AG04450 (cell line): ENCODE measurements around the gene ZNF212. TPM values are rescaled to one million over a fixed set of nuclear protein-coding genes. Genes with fewer than 3 reads are reported as not detected.

Source experiments
- CTCF ChIA-PET: fragments of 300-600, 350-600 bp; formaldehyde crosslinking; extraction: SDS; loops from one replicate; lab custom pipeline; 2022; ENCODE audit warnings: antibody characterized with exemption, inconsistent platforms; lab: Charles Lee
- POLR2A ChIA-PET: fragments of 350-600 bp; formaldehyde crosslinking; extraction: SDS; loops from one replicate; lab custom pipeline; 2021; ENCODE audit warnings: antibody characterized with exemption, inconsistent platforms; lab: Yijun Ruan, JAX
- DNase-seq: peaks from one replicate; pipeline ENCODE4 v3.0.0-alpha.2; 2011; ENCODE audit warnings: low read depth, low spot score
- H3K27ac ChIP-seq: one replicate; pipeline ENCODE4 v1.5.1; 2012; ENCODE audit warnings: low read depth, low read length, control low read depth
- H3K27me3 ChIP-seq: one replicate; pipeline ENCODE4 v1.6.0; 2012; ENCODE audit warnings: low read length; ENCODE audit not compliant: control insufficient read depth, insufficient read depth
- H3K4me3 ChIP-seq: 2 replicates; pipeline ENCODE4 v1.5.1; 2011; ENCODE audit warnings: mild to moderate bottlenecking, low read depth, low read length, control low read depth
- H3K9me3 ChIP-seq: 2 replicates; pipeline ENCODE4 v1.5.1; 2012; ENCODE audit warnings: low read length; ENCODE audit not compliant: control insufficient read depth, insufficient read depth
- polyA plus RNA-seq: library from polyadenylated mRNA; depleted of rRNA; stranded (reverse); fragments of >200 nt; gene quantifications from 2 replicates; pipeline ENCODE4 v1.2.3, GENCODE V29; 2011
- TF ChIP-seq, protein P1 (sequence below): IDR thresholded peaks from 2 replicates; pipeline ENCODE4 v1.5.1; 2011; ENCODE audit warnings: low read depth, low read length, control low read depth, inconsistent platforms

The ZNF212 gene
- polyA plus RNA-seq, 1 experiment: 4.1 TPM

DNA sequence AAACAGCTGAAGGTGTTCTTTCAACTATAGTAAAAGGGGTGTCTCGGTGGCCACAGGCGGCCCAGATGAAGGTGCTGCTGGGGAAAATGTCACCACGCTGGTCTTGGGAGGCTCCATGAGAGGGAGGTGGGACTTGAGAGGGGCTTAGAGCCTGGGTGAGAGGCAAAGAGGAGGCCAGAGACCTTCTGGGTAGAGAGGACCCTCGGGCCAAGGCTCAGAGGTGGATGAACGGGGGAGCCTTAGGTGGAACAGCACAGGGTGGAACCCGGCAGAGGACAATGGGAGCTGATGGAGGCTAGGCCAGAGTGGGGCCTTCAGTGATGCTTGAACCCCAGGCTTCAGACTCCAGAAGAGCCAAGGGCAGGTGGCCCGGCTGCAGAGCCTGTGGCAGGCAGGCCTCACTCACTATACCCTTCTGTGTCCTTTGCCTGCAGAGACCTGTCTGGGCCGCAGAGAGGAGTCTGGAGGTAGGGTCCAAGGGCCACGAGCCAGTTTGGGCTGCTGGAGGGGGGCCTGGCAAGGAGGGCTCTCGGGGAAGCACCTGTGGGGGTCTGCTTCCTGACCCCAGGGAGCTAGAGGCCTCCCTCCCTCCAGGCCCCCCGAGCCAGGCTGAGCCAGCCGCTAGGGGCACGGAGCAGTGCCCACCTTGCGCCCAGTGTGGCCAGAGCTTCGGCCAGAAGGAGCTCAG is 54.6 kb downstream of the ZNF212 start:
- TF ChIP-seq, protein P1, sequence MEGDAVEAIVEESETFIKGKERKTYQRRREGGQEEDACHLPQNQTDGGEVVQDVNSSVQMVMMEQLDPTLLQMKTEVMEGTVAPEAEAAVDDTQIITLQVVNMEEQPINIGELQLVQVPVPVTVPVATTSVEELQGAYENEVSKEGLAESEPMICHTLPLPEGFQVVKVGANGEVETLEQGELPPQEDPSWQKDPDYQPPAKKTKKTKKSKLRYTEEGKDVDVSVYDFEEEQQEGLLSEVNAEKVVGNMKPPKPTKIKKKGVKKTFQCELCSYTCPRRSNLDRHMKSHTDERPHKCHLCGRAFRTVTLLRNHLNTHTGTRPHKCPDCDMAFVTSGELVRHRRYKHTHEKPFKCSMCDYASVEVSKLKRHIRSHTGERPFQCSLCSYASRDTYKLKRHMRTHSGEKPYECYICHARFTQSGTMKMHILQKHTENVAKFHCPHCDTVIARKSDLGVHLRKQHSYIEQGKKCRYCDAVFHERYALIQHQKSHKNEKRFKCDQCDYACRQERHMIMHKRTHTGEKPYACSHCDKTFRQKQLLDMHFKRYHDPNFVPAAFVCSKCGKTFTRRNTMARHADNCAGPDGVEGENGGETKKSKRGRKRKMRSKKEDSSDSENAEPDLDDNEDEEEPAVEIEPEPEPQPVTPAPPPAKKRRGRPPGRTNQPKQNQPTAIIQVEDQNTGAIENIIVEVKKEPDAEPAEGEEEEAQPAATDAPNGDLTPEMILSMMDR: no peak
- DNase-seq: no peak
- POLR2A ChIA-PET: no interaction called here
- H3K9me3 ChIP-seq: no peaks in the 10 kb centered on the region
- CTCF ChIA-PET: no interaction called here
- H3K4me3 ChIP-seq: no peak overlapping the region
- H3K27me3 ChIP-seq: no peaks in the 10 kb centered on the region
- H3K27ac ChIP-seq: no peak overlapping the region

GRCh38 chr7:149294634-149295480 is 55.4 kb downstream of the ZNF212 start:
- TF ChIP-seq, protein P1: no peak

GRCh38 chr7:149295481-149295850 is 56.0 kb downstream of the ZNF212 start:
- H3K9me3 ChIP-seq: no peaks in the 10 kb centered on the region
- ChIA-PET CTCF (no interaction called here), POLR2A (no interaction called here)
- H3K27ac ChIP-seq: no peak overlapping the region
- no peak overlapping the region for H3K4me3 ChIP-seq
- TF ChIP-seq, protein P1: no peak
- DNase-seq: no peak
- no peaks in the 10 kb centered on the region for H3K27me3 ChIP-seq

More at GRCh38 chr7:149294634-149295480, 55.4 kb downstream of the ZNF212 start:
- H3K27ac ChIP-seq: no peak overlapping the region
- H3K27me3 ChIP-seq: no peaks in the 10 kb centered on the region
- ChIA-PET POLR2A (no interaction called here), CTCF (no interaction called here)
- H3K4me3 ChIP-seq: no peak overlapping the region
- DNase-seq: no peak
- H3K9me3 ChIP-seq: no peaks in the 10 kb centered on the region

- TF ChIP-seq, protein P1: no peak
- H3K27me3 ChIP-seq: no peaks in the 10 kb centered on the region
- H3K4me3 ChIP-seq: no peak overlapping the region
- POLR2A ChIA-PET: no interaction called here
- CTCF ChIA-PET: no interaction called here
- H3K27ac ChIP-seq: no peak overlapping the region
- no peaks in the 10 kb centered on the region for H3K9me3 ChIP-seq
- no peak for DNase-seq
These were observed 56.9 kb downstream of the ZNF212 start for GRCh38 chr7:149296368-149296767.
